Measurements from ENCODE around the gene CCDC116.

- TF ChIP-seq, protein P1, sequence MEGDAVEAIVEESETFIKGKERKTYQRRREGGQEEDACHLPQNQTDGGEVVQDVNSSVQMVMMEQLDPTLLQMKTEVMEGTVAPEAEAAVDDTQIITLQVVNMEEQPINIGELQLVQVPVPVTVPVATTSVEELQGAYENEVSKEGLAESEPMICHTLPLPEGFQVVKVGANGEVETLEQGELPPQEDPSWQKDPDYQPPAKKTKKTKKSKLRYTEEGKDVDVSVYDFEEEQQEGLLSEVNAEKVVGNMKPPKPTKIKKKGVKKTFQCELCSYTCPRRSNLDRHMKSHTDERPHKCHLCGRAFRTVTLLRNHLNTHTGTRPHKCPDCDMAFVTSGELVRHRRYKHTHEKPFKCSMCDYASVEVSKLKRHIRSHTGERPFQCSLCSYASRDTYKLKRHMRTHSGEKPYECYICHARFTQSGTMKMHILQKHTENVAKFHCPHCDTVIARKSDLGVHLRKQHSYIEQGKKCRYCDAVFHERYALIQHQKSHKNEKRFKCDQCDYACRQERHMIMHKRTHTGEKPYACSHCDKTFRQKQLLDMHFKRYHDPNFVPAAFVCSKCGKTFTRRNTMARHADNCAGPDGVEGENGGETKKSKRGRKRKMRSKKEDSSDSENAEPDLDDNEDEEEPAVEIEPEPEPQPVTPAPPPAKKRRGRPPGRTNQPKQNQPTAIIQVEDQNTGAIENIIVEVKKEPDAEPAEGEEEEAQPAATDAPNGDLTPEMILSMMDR (IDR thresholded peaks at IDR 0.05) = no peak
- no peak for TF ChIP-seq POLR2A (IDR thresholded peaks at IDR 0.05)
Observed at GRCh38 chr22:21622919-21623647, 9.5 kb upstream of the CCDC116 start.

Measured in uterus (tissue), 2 donors.